Frontal cortex (tissue), 4 donors: Measurements from ENCODE around the gene PNMA8A. TPM values are rescaled to one million over a fixed set of nuclear protein-coding genes. Genes with fewer than 3 reads are reported as not detected.

Experiments used
- DNase-seq, 2 donors: peaks; one replicate each; pipeline ENCODE4 v3.0.0; 2012; ENCODE audit warnings: low spot score in 2 of 2
- FAIRE-seq: peaks from 2 replicates; lab custom pipeline; 2012; peaks lifted over from hg19 to GRCh38; lab: Jason Lieb, UNC
- total RNA-seq: library from RNA; depleted of rRNA; stranded (reverse); fragments of >200 nt; gene quantifications from one replicate; pipeline ENCODE4 v1.2.3, GENCODE V29; 2014
- donor health status: control.
- donor health status: control.
- donor health status: control.

PNMA8A gene
- total RNA-seq, 1 donor from 2014 or later, result 68.1 TPM

DNA sequence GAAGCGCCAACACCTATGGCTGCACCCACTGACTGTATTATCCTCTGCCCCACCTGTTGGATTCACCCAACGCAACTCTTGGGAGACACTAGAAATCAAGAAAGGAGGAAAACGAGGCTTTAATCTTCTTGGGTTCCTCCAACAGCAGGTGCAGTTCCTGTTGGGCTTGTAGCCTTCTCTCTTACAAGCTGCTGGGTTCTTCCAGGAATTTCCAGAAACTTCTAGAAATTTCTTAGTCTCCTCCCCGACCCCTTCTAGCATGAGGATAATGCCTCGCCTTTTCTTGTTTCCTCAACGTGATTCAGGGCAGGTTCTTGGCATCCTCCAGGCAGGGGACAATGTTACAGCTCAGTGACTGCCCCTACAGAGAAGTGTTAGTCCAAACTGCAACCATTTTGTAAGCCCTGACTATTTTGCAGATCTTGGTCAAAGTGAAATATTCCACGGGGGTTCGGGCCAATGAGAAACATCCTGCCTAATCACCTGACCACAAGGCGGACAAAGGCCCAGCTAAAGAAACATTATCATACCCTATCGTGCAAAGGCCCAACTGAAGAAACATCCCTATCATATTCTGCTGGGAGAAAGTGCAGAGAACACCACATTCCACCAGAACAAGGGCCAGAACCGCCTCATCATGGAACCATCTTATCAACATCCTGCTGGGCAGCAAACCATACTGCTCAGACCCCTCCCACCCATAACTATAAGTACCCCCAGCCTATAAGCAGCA is 614 bp upstream of the PNMA8A start:
- no peak for DNase-seq
- FAIRE-seq, result no peak

- no peak for FAIRE-seq
These were observed 987 bp downstream of the PNMA8A start for GRCh38 chr19:46470376-46470775.

GRCh38 chr19:46469541-46470185 is 1.7 kb downstream of the PNMA8A start:
- no peak for DNase-seq
- FAIRE-seq, result no peak

More at GRCh38 chr19:46470376-46470775, 987 bp downstream of the PNMA8A start:
- no peak for DNase-seq

DNA sequence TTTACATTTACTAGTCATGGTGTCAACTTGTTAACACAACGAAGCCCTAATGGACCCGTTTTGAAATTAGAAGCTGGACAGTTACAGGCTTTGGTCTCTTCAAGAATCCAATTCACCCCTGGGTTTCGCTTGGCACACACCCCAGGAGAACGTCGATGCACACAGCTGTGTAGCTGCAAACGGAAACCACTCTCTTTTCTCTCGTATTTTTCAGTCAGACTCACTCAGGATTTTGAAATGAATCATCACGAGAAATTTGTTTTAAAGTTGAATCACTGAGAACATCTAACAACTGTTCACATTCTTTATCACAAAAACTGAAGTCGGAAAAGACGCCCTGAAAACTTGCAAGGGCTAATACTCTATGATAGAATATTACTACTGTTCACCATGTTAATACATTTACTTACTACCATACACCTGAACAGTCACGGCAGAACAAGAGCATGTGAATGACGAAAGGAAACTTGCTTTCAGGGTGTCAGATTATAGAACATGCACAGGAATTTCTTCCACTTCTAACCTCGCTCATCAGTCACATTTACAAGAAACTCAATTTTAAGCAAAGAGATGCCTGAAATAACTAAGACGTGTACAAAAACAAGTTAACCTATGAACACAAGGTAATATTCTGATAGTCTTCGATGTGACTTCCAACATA is 4.7 kb downstream of the PNMA8A start:
- FAIRE-seq, result no peak
- DNase-seq, result no peak

DNA sequence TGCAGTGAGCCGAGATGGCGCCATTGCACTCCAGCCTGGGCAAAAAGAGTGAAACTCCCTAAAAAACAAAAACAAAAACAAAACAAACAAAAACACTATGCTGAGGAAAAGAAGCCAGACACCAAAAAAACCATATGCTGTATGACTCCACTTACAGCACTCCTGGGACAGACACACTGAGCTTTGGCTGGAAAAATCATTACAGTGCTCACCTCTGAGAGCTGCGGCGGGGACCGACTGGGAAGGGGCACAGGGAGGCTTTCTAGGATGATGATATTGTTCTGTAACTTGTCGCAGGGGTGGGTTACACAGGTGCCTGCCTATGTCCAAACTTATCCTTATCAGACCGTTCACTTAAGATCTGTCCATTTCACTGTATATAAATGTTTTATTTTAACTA is 7.8 kb downstream of the PNMA8A start:
- FAIRE-seq, result no peak
- no peak for DNase-seq

- DNase-seq, result no peak
These were observed 9.8 kb downstream of the PNMA8A start for GRCh38 chr19:46461537-46461936.

GRCh38 chr19:46460981-46461380 is 10.4 kb downstream of the PNMA8A start:
- FAIRE-seq (no peak), DNase-seq (no peak)

More at GRCh38 chr19:46461537-46461936, 9.8 kb downstream of the PNMA8A start:
- no peak for FAIRE-seq

GRCh38 chr19:46460055-46460454 is 11.3 kb downstream of the PNMA8A start:
- DNase-seq (no peak), FAIRE-seq (no peak)

- DNase-seq, result no peak
- FAIRE-seq, result no peak
These were observed 14.4 kb downstream of the PNMA8A start for GRCh38 chr19:46456930-46457329.

DNA sequence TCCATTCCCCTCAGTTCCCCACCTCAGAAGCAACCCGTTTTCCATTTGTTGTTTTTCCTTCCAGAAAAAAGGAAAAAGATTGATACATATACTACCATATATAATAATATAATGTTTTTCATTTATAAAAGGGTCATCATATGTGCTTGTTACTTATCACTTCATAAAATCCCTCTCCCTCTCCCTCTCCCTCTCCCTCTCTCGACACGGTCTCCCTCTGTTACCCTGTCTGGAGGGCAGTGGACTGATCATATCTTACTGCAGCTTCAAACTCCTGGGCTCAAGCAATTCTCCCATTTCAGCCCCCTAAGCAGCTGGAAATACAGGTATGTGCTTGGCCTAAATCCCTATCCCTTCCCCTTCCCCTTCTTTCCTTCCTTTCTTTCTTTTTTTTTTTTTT is 17.1 kb downstream of the PNMA8A start:
- FAIRE-seq (no peak), DNase-seq (no peak)

- DNase-seq, result no peak
- FAIRE-seq, result no peak
These were observed 17.7 kb downstream of the PNMA8A start for GRCh38 chr19:46453661-46454060.

GRCh38 chr19:46452186-46452585 is 19.2 kb downstream of the PNMA8A start:
- DNase-seq (no peak), FAIRE-seq (no peak)

DNA sequence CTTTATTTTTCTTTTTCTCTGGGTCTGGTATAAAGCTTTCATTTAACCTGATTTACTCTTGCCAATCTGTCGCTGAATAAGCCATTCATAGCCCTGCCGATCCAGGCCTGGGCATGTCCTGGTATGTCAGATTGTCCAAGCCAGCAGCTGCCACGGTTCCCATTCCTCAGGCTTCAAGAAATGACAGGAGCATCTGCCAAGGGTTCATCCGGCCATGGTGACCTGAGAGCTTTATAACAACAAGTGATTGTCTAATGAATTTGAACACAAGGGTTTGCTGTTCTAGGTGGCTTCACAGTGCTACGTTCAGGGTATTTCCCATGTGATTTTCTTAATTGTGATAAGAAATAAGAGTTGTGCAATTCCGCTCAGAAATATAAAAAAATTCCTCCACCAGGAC is 20.0 kb downstream of the PNMA8A start:
- FAIRE-seq, result no peak
- DNase-seq, result no peak

DNA sequence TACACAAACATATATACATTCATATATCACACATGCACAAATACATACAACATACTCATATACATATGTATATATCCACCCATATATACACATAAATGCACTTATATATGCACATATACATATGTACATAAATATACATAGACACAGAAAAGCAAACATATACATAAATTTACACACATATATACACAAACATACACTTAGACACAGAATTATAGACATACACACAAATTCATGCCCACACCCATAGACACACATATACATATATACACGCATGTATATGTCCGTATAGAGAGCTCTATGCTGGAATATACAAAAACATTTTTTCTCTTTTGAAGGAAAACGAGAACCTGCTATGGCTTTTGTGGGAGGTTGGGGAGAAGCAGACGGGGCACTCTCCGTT is 20.6 kb downstream of the PNMA8A start:
- DNase-seq (no peak), FAIRE-seq (peak; percentile 48)

- no peak for DNase-seq
- FAIRE-seq, result no peak
These were observed 22.1 kb downstream of the PNMA8A start for GRCh38 chr19:46449228-46449627.

DNA sequence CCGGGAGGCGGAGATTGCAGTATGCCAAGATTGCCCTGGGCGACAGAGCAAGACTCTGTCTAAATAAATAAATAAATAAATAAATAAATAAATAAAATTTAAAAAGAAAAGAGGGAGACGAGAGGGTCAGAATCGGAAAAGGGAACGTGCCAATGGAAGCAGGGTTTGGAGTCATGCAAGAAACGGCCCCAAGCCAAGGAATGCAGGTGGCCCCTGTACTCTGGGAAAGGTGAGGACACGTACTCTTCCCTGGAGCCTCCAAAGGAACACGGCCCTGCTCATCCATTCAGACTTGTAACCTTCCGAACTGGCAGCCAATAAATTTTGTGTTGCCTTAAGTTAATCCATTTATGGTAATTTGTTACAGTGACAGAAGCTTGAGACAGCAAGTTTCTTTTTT is 22.8 kb downstream of the PNMA8A start:
- FAIRE-seq, result no peak

DNA sequence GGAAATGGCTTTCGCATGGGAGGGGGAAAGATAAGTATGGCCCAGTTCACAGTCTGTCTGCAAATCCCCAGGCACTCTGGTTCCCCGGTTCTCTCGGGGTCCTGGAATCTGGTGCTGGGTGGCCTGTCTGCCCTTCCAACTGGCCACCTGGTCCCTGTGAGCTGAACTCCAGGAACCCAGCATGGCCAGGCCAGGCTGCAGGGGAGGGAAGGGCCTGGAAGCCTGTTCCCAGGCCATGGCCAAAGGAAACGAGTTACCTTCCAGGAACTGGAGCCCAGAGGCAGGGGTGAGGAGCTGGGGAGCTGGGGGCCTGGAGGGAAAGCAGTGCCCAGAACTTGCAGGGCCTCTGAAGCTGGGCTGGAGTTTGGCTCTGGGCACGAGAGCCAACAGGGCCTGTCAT is 23.5 kb downstream of the PNMA8A start:
- FAIRE-seq, result no peak
- no peak for DNase-seq

More for the DNA sequence above, 22.8 kb downstream of the PNMA8A start:
- no peak for DNase-seq

DNA sequence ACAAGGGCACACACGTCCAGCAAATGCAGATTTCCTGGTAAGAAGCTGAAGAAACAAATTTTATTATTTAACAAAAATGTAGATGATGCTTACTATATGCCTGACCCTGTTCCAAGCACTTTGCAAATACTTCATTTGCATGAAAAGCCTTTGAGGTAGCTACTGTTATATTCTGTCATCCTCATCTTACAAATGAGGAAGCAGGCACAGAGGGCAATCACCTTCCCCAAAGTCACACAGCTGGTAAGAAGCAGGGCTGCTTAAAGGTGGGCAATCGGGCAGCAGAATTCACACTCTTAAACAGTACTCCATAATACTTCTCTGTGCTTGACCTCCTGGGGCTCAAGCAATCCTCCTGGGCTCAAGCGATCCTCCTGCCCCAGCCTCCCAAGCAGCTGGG is 24.4 kb downstream of the PNMA8A start:
- no peak for FAIRE-seq

GRCh38 chr19:46446021-46446420 is 25.3 kb downstream of the PNMA8A start:
- DNase-seq (no peak), FAIRE-seq (no peak)

More for the DNA sequence above, 24.4 kb downstream of the PNMA8A start:
- DNase-seq, result no peak

DNA sequence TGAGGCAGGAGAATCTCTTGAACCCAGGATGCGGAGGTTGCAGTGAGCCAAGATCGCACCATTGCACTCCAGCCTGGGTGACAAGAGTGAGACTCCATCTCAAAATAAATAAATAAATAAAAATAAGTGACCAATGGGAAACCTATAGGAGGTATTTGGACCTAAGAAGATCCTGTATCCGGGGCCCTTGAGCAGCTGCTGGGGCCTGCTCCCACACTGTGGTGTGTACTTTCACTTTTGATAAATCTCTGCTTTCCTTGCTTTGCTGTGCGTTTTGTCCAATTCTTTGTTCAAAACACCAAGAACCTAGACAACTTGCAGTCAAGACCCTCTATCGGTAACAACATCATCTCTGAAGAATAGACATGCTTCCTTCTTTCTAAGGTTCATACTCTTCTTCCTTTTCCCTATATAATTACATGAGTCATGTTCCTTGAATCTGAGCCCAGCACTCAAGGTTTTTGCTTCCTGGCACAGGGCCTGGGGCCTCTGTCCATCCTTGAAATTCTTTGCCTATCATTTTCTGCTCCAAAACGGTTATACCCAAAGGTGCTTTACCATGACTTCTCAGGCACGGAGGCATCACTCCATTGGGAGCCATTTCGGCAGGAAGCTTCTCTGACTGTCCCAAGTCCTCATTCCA is 28.4 kb downstream of the PNMA8A start:
- FAIRE-seq, result no peak
- no peak for DNase-seq

DNA sequence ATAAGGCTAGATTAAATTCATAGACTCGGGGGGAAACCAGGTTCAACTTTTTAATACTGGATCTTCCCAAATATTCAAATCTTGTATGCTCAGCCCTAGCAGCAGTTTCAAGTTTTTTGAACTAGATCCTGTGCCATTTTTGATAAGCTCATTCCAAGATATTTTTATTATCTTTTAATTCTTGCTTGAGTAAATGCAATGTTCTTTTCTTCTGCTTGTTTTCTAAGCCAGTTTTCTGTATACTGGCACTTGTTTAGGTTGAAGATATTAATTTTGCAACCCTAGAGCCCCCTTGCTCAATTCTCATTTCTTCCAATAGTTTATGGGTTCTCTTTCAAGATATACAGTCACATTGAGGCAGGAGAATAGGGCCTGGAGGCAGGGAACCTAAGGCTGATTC is 29.5 kb downstream of the PNMA8A start:
- DNase-seq, result no peak
- no peak for FAIRE-seq
